Measurements from ENCODE around the gene CAPN13. TPM values are rescaled to one million over a fixed set of nuclear protein-coding genes. Genes with fewer than 3 reads are reported as not detected.

CAPN13 gene
- total RNA-seq, 1 experiment from 2014 or later: 5.7 TPM

GRCh38 chr2:30716123-30716900 lies 90.9 kb downstream of the CAPN13 start:
- no peak for TF ChIP-seq CTCF (conservative IDR thresholded peaks at IDR 0.05)
- no peak overlapping the region for H3K9ac ChIP-seq (ENCODE audit: extremely low read depth, insufficient read length, low read length)
- Mint-ChIP-seq H3K27ac (no peak overlapping the region), H3K4me1 (no peaks in the 10 kb centered on the region), H3K4me3 (no peak overlapping the region), H3K27me3 (ENCODE audit: low read depth) (peaks cover 4% of the 10 kb centered on the region; the same call in 1 of the 2 replicates), H3K36me3 (ENCODE audit: insufficient read depth in 1 of 3, low read depth in 3 of 3) (peaks cover 0 to 4% (median 2%) of the 10 kb centered on the region in 3 experiments; a peak in 3 of 7 replicates), H3K9me3 (peaks cover 3 to 8% of the 10 kb centered on the region in 2 experiments)
- no peak overlapping the region for H3K4me2 ChIP-seq (ENCODE audit: insufficient read depth, insufficient read length, low read length)
- H3K79me2 ChIP-seq (ENCODE audit: insufficient read depth, low read length): no peaks in the 10 kb centered on the region
- no peak overlapping the region for H4K8ac ChIP-seq (replicated peaks; ENCODE audit: insufficient read length, low read depth, low read length)
- no peak overlapping the region for H3K18ac ChIP-seq (ENCODE audit: insufficient read length, low read depth, low read length)
- no peaks in the 10 kb centered on the region for H3K9me3 ChIP-seq (ENCODE audit: control insufficient read depth, low read depth, low read length)
- H2AK5ac ChIP-seq (ENCODE audit: insufficient read length, low read length): no peak overlapping the region
- H4K20me1 ChIP-seq (ENCODE audit: control insufficient read depth, insufficient read depth, insufficient read length): no peaks in the 10 kb centered on the region
- peak; percentile 20 for DNase-seq
- H3T11ph ChIP-seq (ENCODE audit: low read length): no peak overlapping the region
- no peak overlapping the region for H3K27ac ChIP-seq (ENCODE audit: insufficient read length, low read depth, low read length)
- no peak overlapping the region for H2BK12ac ChIP-seq (ENCODE audit: insufficient read length, low read depth, low read length)
- no peaks in the 10 kb centered on the region for H3K79me1 ChIP-seq (ENCODE audit: insufficient read depth, low read depth, low read length, poor library complexity, severe bottlenecking)
- H3K14ac ChIP-seq (ENCODE audit: insufficient read depth, low read length): no peak overlapping the region
- no peak overlapping the region for H3K23ac ChIP-seq (ENCODE audit: insufficient read length, low read depth, low read length)
- H3K23me2 ChIP-seq (ENCODE audit: insufficient read length, low read depth, low read length, poor library complexity, severe bottlenecking): no peaks in the 10 kb centered on the region
- H2BK20ac ChIP-seq (ENCODE audit: low read depth, low read length, poor library complexity, severe bottlenecking): no peak overlapping the region
- no peak overlapping the region for H2BK5ac ChIP-seq (ENCODE audit: insufficient read length, low read length)
- H3K27me3 ChIP-seq (ENCODE audit: insufficient read depth, low read length): no peaks in the 10 kb centered on the region
- H2BK15ac ChIP-seq (ENCODE audit: low read depth, low read length): no peak overlapping the region
- no peak overlapping the region for H4K91ac ChIP-seq (ENCODE audit: insufficient read length, low read depth, low read length)
- no peak overlapping the region for H3K4ac ChIP-seq (ENCODE audit: low read depth, low read length)
- no peak overlapping the region for H2BK120ac ChIP-seq (ENCODE audit: low read depth, low read length, poor library complexity, severe bottlenecking)
- H2AFZ ChIP-seq (ENCODE audit: low read length): no peak overlapping the region
- no peak overlapping the region for H3K56ac ChIP-seq (ENCODE audit: insufficient read length, low read depth, low read length)
- no CpG with 5 or more reads among the region's 11 CpGs for WGBS (ENCODE audit: extremely low coverage, insufficient read length, low lambda C conversion rate)
- H3K4me1 ChIP-seq (ENCODE audit: insufficient read depth, low read length): no peaks in the 10 kb centered on the region
- H4K5ac ChIP-seq (ENCODE audit: insufficient read length, low read depth, low read length): no peak overlapping the region
